GM11168 (cell line): Measurements from ENCODE around the gene GALE.
"Not testable (repeated sequence)": the region's sequence is repeated elsewhere in the genome, so short reads cannot be mapped to it uniquely, and the experiment has no call there.

Experiments
- in situ Hi-C: fragments of 300-500 bp; cut with MboI; formaldehyde crosslinking; loops from one replicate; pipeline ENCODE4 v1.12.0; 2022; ENCODE audit warnings: low sequenced_read_pairs; ENCODE audit not compliant: unreplicated experiment

The GALE gene

GRCh38 chr1:23810818-23811540, 10.4 kb upstream of the GALE start:
- in situ Hi-C loops: no loop called here

GRCh38 chr1:23809751-23810171, 9.2 kb upstream of the GALE start:
- in situ Hi-C loops: loop anchor here (5.0 kb wide), 2 partner anchors 48 to 108 kb away; no protein-coding TSS in a partner anchor

GRCh38 chr1:23807453-23807852, 6.9 kb upstream of the GALE start:
- in situ Hi-C loops: loop anchor here (5.0 kb wide), 2 partner anchors 50 to 110 kb away; no protein-coding TSS in a partner anchor

GRCh38 chr1:23806280-23806679, 5.7 kb upstream of the GALE start:
- in situ Hi-C loops: loop anchor here (5.0 kb wide), 2 partner anchors 51 to 111 kb away; no protein-coding TSS in a partner anchor

GRCh38 chr1:23805025-23805424, 4.5 kb upstream of the GALE start:
- in situ Hi-C loops: loop anchor here (5.0 kb wide), 2 partner anchors 52 to 112 kb away; no protein-coding TSS in a partner anchor

- in situ Hi-C loops: no loop called here
Observed at GRCh38 chr1:23804183-23804835, 3.8 kb upstream of the GALE start.

GRCh38 chr1:23803674-23804073, 3.1 kb upstream of the GALE start:
- in situ Hi-C loops: no loop called here

GRCh38 chr1:23802809-23803342, 2.3 kb upstream of the GALE start:
- in situ Hi-C loops: not testable (repeated sequence)

GRCh38 chr1:23801876-23802275, 1.3 kb upstream of the GALE start:
- in situ Hi-C loops: no loop called here

GRCh38 chr1:23801338-23801748, 789 bp upstream of the GALE start:
- in situ Hi-C loops: no loop called here

GRCh38 chr1:23799570-23800399, 769 bp downstream of the GALE start:
- in situ Hi-C loops: no loop called here

- in situ Hi-C loops: no loop called here
Observed at GRCh38 chr1:23799255-23799569, 1.3 kb downstream of the GALE start.

- in situ Hi-C loops: no loop called here
Observed at GRCh38 chr1:23798662-23799142, 1.9 kb downstream of the GALE start.

GRCh38 chr1:23797478-23798448, 2.8 kb downstream of the GALE start:
- in situ Hi-C loops: no loop called here

GRCh38 chr1:23796466-23797271, 3.9 kb downstream of the GALE start:
- in situ Hi-C loops: no loop called here

- in situ Hi-C loops: no loop called here
Observed at GRCh38 chr1:23795676-23796465, 4.7 kb downstream of the GALE start.

- in situ Hi-C loops: not testable (repeated sequence)
Observed at GRCh38 chr1:23794732-23795182, 5.8 kb downstream of the GALE start.
